Measurements from ENCODE around the gene ZNF324.

- no peak for TF ChIP-seq CTCF (IDR thresholded peaks at IDR 0.05)
- no peak for TF ChIP-seq POLR2A (IDR thresholded peaks at IDR 0.05)
Measured at GRCh38 chr19:58469241-58470013, 2.5 kb downstream of the ZNF324 start.
